A549 (cell line): ENCODE measurements around the gene INPP5K. TPM values are rescaled to one million over a fixed set of nuclear protein-coding genes. Genes with fewer than 3 reads are reported as not detected.
A peak's percentile ranks its signal among the peaks of the same experiment; 100 is the strongest.

Experiments
- ATAC-seq, 2 experiments: fragments of 200-7000 bp in 1 of 2; fragments of >200 bp in 1 of 2; cut with Nextera tagmentation in 1 of 2; cut with Tn5 transposase in 1 of 2; 3 replicates each; pipeline versions ENCODE4 v1.8.0 to v1.9.1; 2018 to 2020; ENCODE audit warnings: mild to moderate bottlenecking in 1 of 2, moderate library complexity in 1 of 2
- CTCF ChIA-PET: fragments of 300-600 bp; sonication (Branson Sonifier 250); formaldehyde crosslinking; extraction: SDS; loops from one replicate; lab custom pipeline; 2021; ENCODE audit warnings: antibody characterized with exemption, inconsistent platforms; lab: Yijun Ruan, JAX
- POLR2A ChIA-PET: fragments of 350-600 bp; formaldehyde crosslinking; extraction: SDS; loops from one replicate; lab custom pipeline; 2021; ENCODE audit warnings: antibody characterized with exemption, inconsistent platforms; lab: Yijun Ruan, JAX
- DNase-seq, 2 experiments: peaks; one replicate each; pipeline versions ENCODE4 v3.0.0 to v3.0.0-alpha.2; 2011 to 2016; ENCODE audit warnings: low read depth in 1 of 2, low spot score in 1 of 2
- FAIRE-seq: peaks from 2 replicates; lab custom pipeline; 2011; peaks lifted over from hg19 to GRCh38; lab: Jason Lieb, UNC
- H3K27ac ChIP-seq, 2 experiments: fragments of >200 bp; sonication (Bioruptor Twin); formaldehyde crosslinking; 3 replicates each; pipeline ENCODE4 v1.5.1; 2016 to 2017
- H3K4me1 ChIP-seq: fragments of >200 bp; sonication (Bioruptor Twin); formaldehyde crosslinking; 3 replicates; pipeline ENCODE4 v1.6.1; 2016
- H3K4me2 ChIP-seq: fragments of >200 bp; sonication (Bioruptor Twin); formaldehyde crosslinking; 3 replicates; pipeline ENCODE4 v1.6.1; 2016
- H3K4me3 ChIP-seq: fragments of >200 bp; sonication (Bioruptor Twin); formaldehyde crosslinking; 3 replicates; pipeline ENCODE4 v1.5.1; 2016
- H3K9me3 ChIP-seq: fragments of >200 bp; sonication (Bioruptor Twin); formaldehyde crosslinking; 3 replicates; pipeline ENCODE4 v1.6.1; 2016
- CBX8 ChIP-seq: fragments of 200-600 bp; sonication (generic); IDR thresholded peaks from 2 replicates; pipeline ENCODE4 v1.6.1; 2016
- CEBPB ChIP-seq, 2 experiments: fragments of >200 bp in 1 of 2; sonication (Bioruptor Twin) in 1 of 2; formaldehyde crosslinking in 1 of 2; IDR thresholded peaks; 2 replicates each; pipeline ENCODE4 v1.6.1; 2012 to 2016
- EHMT2 ChIP-seq: fragments of 200-600 bp; sonication (generic); IDR thresholded peaks from 2 replicates; pipeline ENCODE4 v1.6.1; 2016; ENCODE audit warnings: antibody characterized with exemption, low read depth, mild to moderate bottlenecking, moderate library complexity
- FOSL2 ChIP-seq, 2 experiments: fragments of 450-650 bp in 1 of 2; fragments of >200 bp in 1 of 2; sonication (Bioruptor Twin) in 1 of 2; formaldehyde crosslinking; IDR thresholded peaks; 2 replicates each; pipeline versions ENCODE4 v1.5.0 to v1.6.1; 2016 to 2020; ENCODE audit warnings: mild to moderate bottlenecking in 1 of 2, moderate library complexity in 1 of 2
- FOXS1 ChIP-seq: fragments of 250-450 bp; sonication (Bioruptor Pico); IDR thresholded peaks from 2 replicates; pipeline ENCODE4 v1.5.0; 2020; ENCODE audit warnings: mild to moderate bottlenecking, moderate library complexity
- HDAC2 ChIP-seq: fragments of 200-600 bp; sonication (generic); IDR thresholded peaks from 2 replicates; pipeline ENCODE4 v1.6.1; 2016
- HEYL ChIP-seq: fragments of 250-450 bp; sonication (Bioruptor Pico); IDR thresholded peaks from 2 replicates; pipeline ENCODE4 v1.8.0; 2021; ENCODE audit warnings: mild to moderate bottlenecking, moderate library complexity
- HOXA7 ChIP-seq: fragments of 250-450 bp; sonication (Bioruptor Pico); IDR thresholded peaks from 2 replicates; pipeline ENCODE4 v1.5.0; 2020; ENCODE audit warnings: mild to moderate bottlenecking, moderate library complexity
- HOXB5 ChIP-seq: fragments of 250-450 bp; sonication (Bioruptor Pico); IDR thresholded peaks from 2 replicates; pipeline ENCODE4 v1.5.0; 2020; ENCODE audit warnings: mild to moderate bottlenecking, moderate library complexity
- KDM1A ChIP-seq: fragments of 200-600 bp; sonication (generic); IDR thresholded peaks from 2 replicates; pipeline ENCODE4 v1.6.1; 2016; ENCODE audit warnings: low read depth, mild to moderate bottlenecking
- KDM5A ChIP-seq: fragments of 200-600 bp; sonication (generic); IDR thresholded peaks from 2 replicates; pipeline ENCODE4 v1.6.1; 2016; ENCODE audit warnings: antibody characterized with exemption, mild to moderate bottlenecking
- POLR2A ChIP-seq: IDR thresholded peaks from 2 replicates; pipeline ENCODE4 v1.6.1; 2012; ENCODE audit warnings: mild to moderate bottlenecking, low read length
- RARB ChIP-seq: fragments of 250-450 bp; sonication (Bioruptor Pico); IDR thresholded peaks from 2 replicates; pipeline ENCODE4 v1.8.0; 2021; ENCODE audit warnings: mild to moderate bottlenecking, moderate library complexity
- TP53 ChIP-seq: fragments of 250-450 bp; sonication (Bioruptor Pico); IDR thresholded peaks from 2 replicates; pipeline ENCODE4 v1.5.0; 2021; ENCODE audit warnings: mild to moderate bottlenecking, moderate library complexity
- ZNF302 ChIP-seq: fragments of 250-450 bp; sonication (Bioruptor Pico); IDR thresholded peaks from 2 replicates; pipeline ENCODE4 v1.9.0; 2021; ENCODE audit warnings: inconsistent platforms, mild to moderate bottlenecking, moderate library complexity
- WGBS: methylation state at CpG from one replicate; pipeline ENCODE4 v1.1.6; 2017; ENCODE audit errors: missing lambda C conversion rate; 5-methylcytosine and 5-hydroxymethylcytosine counted together
- polyA plus RNA-seq, 4 experiments: library from polyadenylated mRNA; depleted of rRNA in 3 of 4; stranded (reverse); fragments of >200 nt; fragmentation: RNase III in 1 of 4; extraction: RNeasy Plus Mini Kit Qiagen cat#74134 plus additional on column Dnase treatment in 1 of 4; gene quantifications; 2 replicates in 3 of 4; 3 replicates in 1 of 4; pipeline ENCODE4 v1.2.3, GENCODE V29; 2011 to 2017
- TF ChIP-seq, protein P1 (sequence below): fragments of 250-450 bp; sonication (Bioruptor Pico); IDR thresholded peaks from 2 replicates; pipeline ENCODE4 v1.5.0; 2020; ENCODE audit warnings: low read depth, mild to moderate bottlenecking, moderate library complexity
- TF ChIP-seq, protein P2 (sequence below): IDR thresholded peaks from 2 replicates; pipeline ENCODE4 v1.6.1; 2012; ENCODE audit warnings: low read depth, borderline replicate concordance
- TF ChIP-seq, protein P3 (sequence below): fragments of >200 bp; sonication (Bioruptor Twin); formaldehyde crosslinking; IDR thresholded peaks from 2 replicates; pipeline ENCODE4 v1.6.1; 2016
- TF ChIP-seq, protein P4 (sequence below): IDR thresholded peaks from 2 replicates; pipeline ENCODE4 v1.6.1; 2012
- TF ChIP-seq, protein P5 (sequence below): fragments of 150-350 bp; IDR thresholded peaks from 2 replicates; pipeline ENCODE4 v1.6.1; 2014; ENCODE audit warnings: low read depth, mild to moderate bottlenecking, low read length

Gene INPP5K
- polyA plus RNA-seq, 2 of the 4 experiments (the other 2 are of a cell fraction), result 24.3 to 30.8 TPM

DNA sequence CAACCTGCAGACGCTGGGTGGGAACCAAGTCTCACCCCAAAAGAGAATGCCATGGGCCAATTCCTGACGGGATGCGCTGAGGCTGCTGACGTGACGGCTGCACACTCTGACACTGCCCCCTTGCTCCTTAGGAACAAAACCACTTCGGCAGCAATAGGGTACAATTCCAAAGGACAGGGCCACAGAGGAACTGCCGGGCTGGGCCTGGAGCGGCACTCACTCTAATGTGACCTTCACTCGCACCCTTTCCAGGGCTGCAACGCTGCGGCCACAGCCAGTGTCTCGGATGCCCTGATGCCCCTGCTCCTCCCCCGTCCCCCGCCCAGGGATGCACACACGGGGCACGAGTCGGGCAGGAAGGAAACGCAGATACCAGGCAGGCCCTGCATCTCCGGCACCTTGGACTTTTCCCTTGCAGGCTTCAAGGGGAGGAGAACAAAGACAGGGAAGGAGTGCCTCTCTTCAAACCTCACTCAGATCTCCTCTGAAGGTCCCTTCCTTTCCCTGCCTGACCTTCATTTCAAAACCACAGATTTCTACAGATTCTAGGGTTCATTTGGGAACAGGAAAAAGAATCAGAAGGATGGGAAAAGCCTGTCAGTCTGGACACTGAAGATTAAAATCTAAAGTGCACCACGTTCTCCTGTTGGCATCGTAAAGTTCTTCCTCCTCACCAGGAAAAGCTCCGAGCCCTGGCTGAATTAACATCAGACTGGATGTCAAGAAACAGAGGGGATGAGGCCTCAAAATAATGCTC, 43.9 kb upstream of the INPP5K start (continued):
- TF ChIP-seq ZNF302 (CRISPR knock-in tag), result no peak
- no peak for TF ChIP-seq FOXS1 (CRISPR knock-in tag)
- TF ChIP-seq HEYL (CRISPR knock-in tag), result no peak
- TF ChIP-seq, protein P1, sequence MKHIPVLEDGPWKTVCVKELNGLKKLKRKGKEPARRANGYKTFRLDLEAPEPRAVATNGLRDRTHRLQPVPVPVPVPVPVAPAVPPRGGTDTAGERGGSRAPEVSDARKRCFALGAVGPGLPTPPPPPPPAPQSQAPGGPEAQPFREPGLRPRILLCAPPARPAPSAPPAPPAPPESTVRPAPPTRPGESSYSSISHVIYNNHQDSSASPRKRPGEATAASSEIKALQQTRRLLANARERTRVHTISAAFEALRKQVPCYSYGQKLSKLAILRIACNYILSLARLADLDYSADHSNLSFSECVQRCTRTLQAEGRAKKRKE (CRISPR knock-in tag), result no peak
- no peak for TF ChIP-seq POLR2A
- TF ChIP-seq, protein P2, sequence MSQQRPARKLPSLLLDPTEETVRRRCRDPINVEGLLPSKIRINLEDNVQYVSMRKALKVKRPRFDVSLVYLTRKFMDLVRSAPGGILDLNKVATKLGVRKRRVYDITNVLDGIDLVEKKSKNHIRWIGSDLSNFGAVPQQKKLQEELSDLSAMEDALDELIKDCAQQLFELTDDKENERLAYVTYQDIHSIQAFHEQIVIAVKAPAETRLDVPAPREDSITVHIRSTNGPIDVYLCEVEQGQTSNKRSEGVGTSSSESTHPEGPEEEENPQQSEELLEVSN, result no peak
- TF ChIP-seq HOXA7 (CRISPR knock-in tag), result no peak

DNA sequence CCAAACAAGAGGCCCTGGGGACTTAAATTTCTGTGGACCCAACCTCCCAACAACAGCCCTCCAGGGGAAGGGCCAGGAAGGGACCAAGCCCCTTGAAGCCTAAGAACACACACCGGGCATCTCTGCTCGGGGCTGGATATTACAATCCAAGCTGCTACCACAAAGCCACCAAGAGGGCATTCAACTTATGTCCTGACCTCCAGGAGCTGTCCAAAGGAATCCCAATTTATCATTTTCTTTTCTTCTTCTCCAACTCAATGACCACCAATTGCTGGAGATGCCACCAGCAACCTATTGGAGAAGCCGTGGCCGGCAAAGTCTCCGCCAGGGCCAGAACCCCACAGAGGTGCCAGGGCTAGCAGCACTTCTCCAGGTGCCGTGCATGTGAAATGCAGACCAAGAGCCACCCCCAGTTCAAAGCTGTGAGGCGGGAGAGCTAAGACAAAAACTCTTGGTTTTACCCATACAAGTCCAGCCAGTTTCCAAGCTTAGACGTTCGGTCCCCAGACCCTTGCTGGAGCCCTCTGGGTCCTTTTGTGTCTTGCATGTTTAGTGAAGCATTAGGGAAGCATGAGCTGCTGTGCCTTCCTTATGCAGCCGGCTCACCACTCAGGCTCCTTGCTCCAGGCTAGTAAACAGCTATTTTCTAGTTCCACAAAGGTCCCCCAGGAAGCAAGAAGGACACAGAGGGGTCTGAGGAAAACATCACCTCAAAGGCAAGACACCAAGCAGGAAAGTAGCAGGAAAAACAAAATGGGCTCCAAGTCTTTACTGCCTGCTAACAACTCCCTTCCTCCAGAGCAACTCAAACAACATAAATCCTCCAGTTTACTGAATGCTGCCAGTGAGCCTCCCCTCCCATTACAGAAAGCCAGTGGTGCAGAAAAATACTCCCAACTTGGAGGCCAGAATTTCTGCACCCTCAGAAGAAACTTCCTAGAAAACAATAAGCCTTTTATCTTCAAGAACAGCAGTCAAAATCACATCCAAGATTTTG, 42.9 kb upstream of the INPP5K start:
- Histone ChIP-seq H3K4me1 (peaks cover 16% of the 10 kb centered on the region; the same call in 2 of the 3 replicates), H3K27ac (no peak overlapping the region), H3K4me3 (no peak overlapping the region), H3K4me2 (no peak overlapping the region), H3K9me3 (no peaks in the 10 kb centered on the region)
- no peak for ATAC-seq
- DNase-seq, result no peak
- no peak for FAIRE-seq
- ChIA-PET CTCF (interaction anchor here (1.1 to 3.4 kb wide), 4 partner anchors 14 to 89 kb away, joined by 3 to 24 read pairs (median 6); no protein-coding TSS in a partner anchor), POLR2A (no interaction called here)
- 89% methylated on average over 10 of the region's 10 CpGs for WGBS
- TF ChIP-seq HDAC2, result no peak
- TF ChIP-seq FOSL2 (IDR thresholded peaks at IDR 0.05), result no peak
- TF ChIP-seq FOSL2 (CRISPR knock-in tag; IDR thresholded peaks at IDR 0.05), result no peak
- TF ChIP-seq, protein P2, result no peak
- no peak for TF ChIP-seq CBX8
- TF ChIP-seq TP53 (CRISPR knock-in tag), result no peak

DNA sequence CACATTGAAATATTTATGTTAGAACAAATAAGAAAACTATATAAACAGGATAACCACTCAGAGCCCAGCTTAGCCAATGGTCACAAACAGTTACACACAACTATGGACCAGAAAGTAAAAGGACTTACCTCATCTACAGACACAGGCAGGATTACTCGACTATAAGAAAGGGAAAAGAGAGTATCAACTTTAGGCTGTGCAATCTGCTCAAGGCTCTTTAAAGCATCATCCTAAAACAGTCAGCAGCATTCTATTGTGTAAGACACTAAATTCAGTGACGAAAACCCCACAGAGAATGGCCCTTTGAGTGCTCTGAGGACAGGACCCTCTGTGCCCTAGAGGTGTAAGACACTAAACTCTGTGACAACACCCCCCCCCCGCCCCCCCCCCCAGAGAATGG, 42.0 kb upstream of the INPP5K start:
- Histone ChIP-seq H3K4me1 (peaks cover 14% of the 10 kb centered on the region; the same call in 2 of the 3 replicates), H3K4me2 (no peak overlapping the region), H3K9me3 (no peaks in the 10 kb centered on the region), H3K27ac (no peak overlapping the region), H3K4me3 (no peak overlapping the region)
- no peak for DNase-seq
- 59% methylated on average over 3 of the region's 3 CpGs for WGBS
- no peak for ATAC-seq
- peak; percentile 49 for FAIRE-seq
- POLR2A ChIA-PET, result no interaction called here
- CTCF ChIA-PET, result interaction anchor here (1.1 to 3.4 kb wide), 4 partner anchors 15 to 90 kb away, joined by 3 to 24 read pairs (median 6); no protein-coding TSS in a partner anchor
- TF ChIP-seq EHMT2, result no peak
- no peak for TF ChIP-seq HOXB5 (CRISPR knock-in tag)
- no peak for TF ChIP-seq FOXS1 (CRISPR knock-in tag)
- TF ChIP-seq, protein P3, sequence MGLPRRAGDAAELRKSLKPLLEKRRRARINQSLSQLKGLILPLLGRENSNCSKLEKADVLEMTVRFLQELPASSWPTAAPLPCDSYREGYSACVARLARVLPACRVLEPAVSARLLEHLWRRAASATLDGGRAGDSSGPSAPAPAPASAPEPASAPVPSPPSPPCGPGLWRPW, result no peak
- TF ChIP-seq, protein P4, sequence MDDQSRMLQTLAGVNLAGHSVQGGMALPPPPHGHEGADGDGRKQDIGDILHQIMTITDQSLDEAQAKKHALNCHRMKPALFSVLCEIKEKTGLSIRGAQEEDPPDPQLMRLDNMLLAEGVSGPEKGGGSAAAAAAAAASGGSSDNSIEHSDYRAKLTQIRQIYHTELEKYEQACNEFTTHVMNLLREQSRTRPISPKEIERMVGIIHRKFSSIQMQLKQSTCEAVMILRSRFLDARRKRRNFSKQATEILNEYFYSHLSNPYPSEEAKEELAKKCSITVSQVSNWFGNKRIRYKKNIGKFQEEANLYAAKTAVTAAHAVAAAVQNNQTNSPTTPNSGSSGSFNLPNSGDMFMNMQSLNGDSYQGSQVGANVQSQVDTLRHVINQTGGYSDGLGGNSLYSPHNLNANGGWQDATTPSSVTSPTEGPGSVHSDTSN, result no peak
- TF ChIP-seq, protein P5, sequence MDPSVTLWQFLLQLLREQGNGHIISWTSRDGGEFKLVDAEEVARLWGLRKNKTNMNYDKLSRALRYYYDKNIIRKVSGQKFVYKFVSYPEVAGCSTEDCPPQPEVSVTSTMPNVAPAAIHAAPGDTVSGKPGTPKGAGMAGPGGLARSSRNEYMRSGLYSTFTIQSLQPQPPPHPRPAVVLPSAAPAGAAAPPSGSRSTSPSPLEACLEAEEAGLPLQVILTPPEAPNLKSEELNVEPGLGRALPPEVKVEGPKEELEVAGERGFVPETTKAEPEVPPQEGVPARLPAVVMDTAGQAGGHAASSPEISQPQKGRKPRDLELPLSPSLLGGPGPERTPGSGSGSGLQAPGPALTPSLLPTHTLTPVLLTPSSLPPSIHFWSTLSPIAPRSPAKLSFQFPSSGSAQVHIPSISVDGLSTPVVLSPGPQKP, result no peak
- no peak for TF ChIP-seq KDM1A
- no peak for TF ChIP-seq RARB
- TF ChIP-seq KDM5A, result no peak
- TF ChIP-seq CEBPB (IDR thresholded peaks at IDR 0.05), result no peak
